ENCODE results near the gene STAMBP. TPM values are rescaled to one million over a fixed set of nuclear protein-coding genes. Genes with fewer than 3 reads are reported as not detected.

Gene STAMBP
- total and polyA plus RNA-seq, 9 of the 15 experiments (the other 6 are each of a cell fraction or from before 2014, with no cell fraction given): 36.9 to 75.2 (median 48.8) TPM

DNA sequence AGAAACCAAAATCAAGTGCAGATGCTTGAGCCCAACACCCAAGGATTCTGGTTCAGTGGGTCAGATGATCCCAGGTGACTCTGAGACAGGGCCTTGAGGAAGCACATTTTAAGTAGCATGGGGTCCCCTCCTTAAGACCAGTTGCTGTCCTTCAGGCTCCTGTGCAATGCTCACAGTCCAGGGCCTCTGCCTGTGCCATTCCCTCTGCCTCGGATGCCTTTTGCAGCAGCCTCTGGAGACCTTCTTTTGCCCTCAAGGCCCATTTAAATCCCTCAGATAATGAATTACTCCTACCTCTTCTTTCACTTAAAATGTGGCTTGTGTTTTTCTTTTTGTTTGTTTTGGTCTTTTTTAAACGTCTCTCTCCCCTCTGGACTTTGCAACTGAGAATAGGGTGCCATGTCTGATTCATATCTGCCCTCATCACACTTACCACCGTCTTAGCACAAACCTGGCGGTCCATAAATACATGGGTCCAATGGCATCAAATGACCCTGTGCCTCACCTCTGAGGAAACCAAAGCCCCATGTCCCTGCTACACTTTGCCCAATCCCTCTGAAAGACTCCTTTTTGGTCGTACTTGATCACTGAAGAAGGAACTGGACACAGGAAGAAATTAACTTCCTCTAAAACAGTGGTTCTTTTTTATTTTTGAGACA, 78.2 kb downstream of the STAMBP start:
- Histone ChIP-seq H3K4me2 (ENCODE audit: insufficient read depth, low read length) (no peak overlapping the region), H3K9ac (ENCODE audit: insufficient read depth in 1 of 2, low read depth in 2 of 2, low read length in 2 of 2) (peak overlapping the region in 1 of 2 experiments; percentile 16; a peak in 1 of 4 replicates), H3K36me3 (ENCODE audit: control insufficient read depth, insufficient read depth, low read length) (no peaks in the 10 kb centered on the region), H3K4me1 (replicated peaks in 1 of 2; ENCODE audit: control insufficient read depth in 2 of 2, insufficient read depth in 2 of 2, low read length in 2 of 2) (no peaks in the 10 kb centered on the region; a peak in 1 of 5 replicates), H4K20me1 (replicated peaks; ENCODE audit: control insufficient read depth, insufficient read depth, low read length) (no peaks in the 10 kb centered on the region), H3K9me3 (replicated peaks; ENCODE audit: control insufficient read depth, insufficient read depth, low read depth, low read length) (no peaks in the 10 kb centered on the region), H3K4me3 (no peak overlapping the region), H3K9me1 (ENCODE audit: control insufficient read depth, insufficient read depth, low read length) (no peaks in the 10 kb centered on the region), H3K27me3 (ENCODE audit: control insufficient read depth in 2 of 2, insufficient read depth in 2 of 2, low read length in 2 of 2) (no peaks in the 10 kb centered on the region; a peak in 1 of 5 replicates), H2AFZ (ENCODE audit: low read depth, low read length) (peak overlapping the region; percentile 3; the same call in 1 of the 2 replicates), H3K79me2 (ENCODE audit: control insufficient read depth, insufficient read depth, low read length) (no peaks in the 10 kb centered on the region), H3K27ac (ENCODE audit: extremely low read depth, low read depth, low read length) (no peak overlapping the region)
- CTCF ChIA-PET (ENCODE audit: low intra/inter-chr PET ratio): interaction anchor here (0.7 kb wide), 1 partner anchor 80 kb away, joined by 3 read pairs; no protein-coding TSS in a partner anchor
- intact Hi-C loops (cut with micrococcal nuclease) (loop anchor here (5.0 kb wide), 1 partner anchor 215 kb away; no protein-coding TSS in a partner anchor), in situ Hi-C loops (cut with MboI) (no loop called here)
- TF ChIP-seq RUNX1 (IDR thresholded peaks at IDR 0.05; ENCODE audit: low read depth) (no peak), SRSF9 (IDR thresholded peaks at IDR 0.05; ENCODE audit: borderline replicate concordance, low read depth, low read length) (no peak), NBN (IDR thresholded peaks at IDR 0.05; ENCODE audit: low read depth) (no peak), GATAD2A (IDR thresholded peaks at IDR 0.05) (no peak), ZNF12 (CRISPR knock-in tag; IDR thresholded peaks at IDR 0.05) (no peak), ZNF668 (CRISPR knock-in tag; IDR thresholded peaks at IDR 0.05) (no peak)
- TF ChIP-seq, protein P1, sequence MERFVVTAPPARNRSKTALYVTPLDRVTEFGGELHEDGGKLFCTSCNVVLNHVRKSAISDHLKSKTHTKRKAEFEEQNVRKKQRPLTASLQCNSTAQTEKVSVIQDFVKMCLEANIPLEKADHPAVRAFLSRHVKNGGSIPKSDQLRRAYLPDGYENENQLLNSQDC (CRISPR knock-in tag; IDR thresholded peaks at IDR 0.05): no peak
- TF ChIP-seq, protein P2, sequence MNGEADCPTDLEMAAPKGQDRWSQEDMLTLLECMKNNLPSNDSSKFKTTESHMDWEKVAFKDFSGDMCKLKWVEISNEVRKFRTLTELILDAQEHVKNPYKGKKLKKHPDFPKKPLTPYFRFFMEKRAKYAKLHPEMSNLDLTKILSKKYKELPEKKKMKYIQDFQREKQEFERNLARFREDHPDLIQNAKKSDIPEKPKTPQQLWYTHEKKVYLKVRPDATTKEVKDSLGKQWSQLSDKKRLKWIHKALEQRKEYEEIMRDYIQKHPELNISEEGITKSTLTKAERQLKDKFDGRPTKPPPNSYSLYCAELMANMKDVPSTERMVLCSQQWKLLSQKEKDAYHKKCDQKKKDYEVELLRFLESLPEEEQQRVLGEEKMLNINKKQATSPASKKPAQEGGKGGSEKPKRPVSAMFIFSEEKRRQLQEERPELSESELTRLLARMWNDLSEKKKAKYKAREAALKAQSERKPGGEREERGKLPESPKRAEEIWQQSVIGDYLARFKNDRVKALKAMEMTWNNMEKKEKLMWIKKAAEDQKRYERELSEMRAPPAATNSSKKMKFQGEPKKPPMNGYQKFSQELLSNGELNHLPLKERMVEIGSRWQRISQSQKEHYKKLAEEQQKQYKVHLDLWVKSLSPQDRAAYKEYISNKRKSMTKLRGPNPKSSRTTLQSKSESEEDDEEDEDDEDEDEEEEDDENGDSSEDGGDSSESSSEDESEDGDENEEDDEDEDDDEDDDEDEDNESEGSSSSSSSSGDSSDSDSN (IDR thresholded peaks at IDR 0.05; ENCODE audit: borderline replicate concordance in 1 of 2, low read depth in 2 of 2, low read length in 2 of 2): no peak
- no TSS peak for BruUV-seq (replicated peaks)
- POLR2A ChIA-PET: interaction anchor here (1.5 to 1.6 kb wide), 2 partner anchors 10 to 14 kb away, joined by 3 to 8 read pairs; no protein-coding TSS in a partner anchor
- no peak for FAIRE-seq
- DNase-seq (ENCODE audit: extremely low read depth in 1 of 4, low spot score in 3 of 4): no peak
- ATAC-seq: no peak
- WGBS (ENCODE audit: insufficient coverage, low coverage, missing lambda C conversion rate): 41% methylated on average over 5 of the region's 5 CpGs
